ENCODE data around the gene ORAI3.
A peak's percentile ranks its signal among the peaks of the same experiment; 100 is the strongest.

The ORAI3 gene

GRCh38 chr16:30996324-30996984 lies 47.6 kb downstream of the ORAI3 start:
- no peak for DNase-seq (ENCODE audit: extremely low read depth, low read depth)
- no peak for TF ChIP-seq CTCF (IDR thresholded peaks at IDR 0.05; ENCODE audit: low read depth, low read length, missing control alignments)
- H3K4me3 ChIP-seq (replicated peaks; ENCODE audit: low read depth, low read length): peak overlapping the region; percentile 53

- peak overlapping the region; percentile 53 for H3K4me3 ChIP-seq (replicated peaks; ENCODE audit: low read depth, low read length)
- DNase-seq (ENCODE audit: extremely low read depth, low read depth): peak; percentile 45
- no peak for TF ChIP-seq CTCF (IDR thresholded peaks at IDR 0.05; ENCODE audit: low read depth, low read length, missing control alignments)
Measured at GRCh38 chr16:30996985-30997724, 48.3 kb downstream of the ORAI3 start.

GRCh38 chr16:30997725-30998711 lies 49.1 kb downstream of the ORAI3 start:
- H3K4me3 ChIP-seq (replicated peaks; ENCODE audit: low read depth, low read length): peak overlapping the region; percentile 53
- peak; percentile 40 for DNase-seq (ENCODE audit: extremely low read depth, low read depth)
- no peak for TF ChIP-seq CTCF (IDR thresholded peaks at IDR 0.05; ENCODE audit: low read depth, low read length, missing control alignments)

GRCh38 chr16:30998852-30999761 lies 50.2 kb downstream of the ORAI3 start:
- DNase-seq (ENCODE audit: extremely low read depth, low read depth): no peak
- no peak overlapping the region for H3K4me3 ChIP-seq (replicated peaks; ENCODE audit: low read depth, low read length)
- TF ChIP-seq CTCF (IDR thresholded peaks at IDR 0.05; ENCODE audit: low read depth, low read length, missing control alignments): no peak

- no peak overlapping the region for H3K4me3 ChIP-seq (replicated peaks; ENCODE audit: low read depth, low read length)
- no peak for DNase-seq (ENCODE audit: extremely low read depth, low read depth)
- no peak for TF ChIP-seq CTCF (IDR thresholded peaks at IDR 0.05; ENCODE audit: low read depth, low read length, missing control alignments)
Measured at GRCh38 chr16:31000671-31001382, 52.0 kb downstream of the ORAI3 start.
